ENCODE measurements around the gene MRPS35.
"Not testable (repeated sequence)": the region's sequence is repeated elsewhere in the genome, so short reads cannot be mapped to it uniquely, and the experiment has no call there.

The MRPS35 gene

GRCh38 chr12:27709212-27709931, 1.3 kb upstream of the MRPS35 start:
- no peak for DNase-seq (ENCODE audit: low read depth, low spot score)

- DNase-seq (ENCODE audit: low read depth, low spot score), result no peak
Measured at GRCh38 chr12:27709932-27710591, 570 bp upstream of the MRPS35 start.

- no peak for DNase-seq (ENCODE audit: low read depth, low spot score)
Measured at GRCh38 chr12:27711317-27711682, 668 bp downstream of the MRPS35 start.

GRCh38 chr12:27711967-27712366, 1.3 kb downstream of the MRPS35 start:
- DNase-seq (ENCODE audit: low read depth, low spot score), result no peak

GRCh38 chr12:27723212-27723611, 12.6 kb downstream of the MRPS35 start:
- no peak for DNase-seq (ENCODE audit: low read depth, low spot score)

- DNase-seq (ENCODE audit: low read depth, low spot score), result no peak
Measured at GRCh38 chr12:27730097-27730588, 19.5 kb downstream of the MRPS35 start.

- no peak for DNase-seq (ENCODE audit: low read depth, low spot score)
Measured at GRCh38 chr12:27732281-27732680, 21.6 kb downstream of the MRPS35 start.

GRCh38 chr12:27733052-27733656, 22.5 kb downstream of the MRPS35 start:
- DNase-seq (ENCODE audit: low read depth, low spot score), result no peak

- no peak for DNase-seq (ENCODE audit: low read depth, low spot score)
Measured at GRCh38 chr12:27733791-27734190, 23.2 kb downstream of the MRPS35 start.

GRCh38 chr12:27734321-27734720, 23.7 kb downstream of the MRPS35 start:
- DNase-seq (ENCODE audit: low read depth, low spot score), result not testable (repeated sequence)

GRCh38 chr12:27743601-27744000, 33.0 kb downstream of the MRPS35 start:
- no peak for DNase-seq (ENCODE audit: low read depth, low spot score)

- DNase-seq (ENCODE audit: low read depth, low spot score), result not testable (repeated sequence)
Measured at GRCh38 chr12:27745734-27746133, 35.1 kb downstream of the MRPS35 start.

GRCh38 chr12:27747111-27747820, 36.6 kb downstream of the MRPS35 start:
- no peak for DNase-seq (ENCODE audit: low read depth, low spot score)

GRCh38 chr12:27751386-27752047, 40.9 kb downstream of the MRPS35 start:
- no peak for DNase-seq (ENCODE audit: low read depth, low spot score)

- DNase-seq (ENCODE audit: low read depth, low spot score), result no peak
Measured at GRCh38 chr12:27754795-27755194, 44.2 kb downstream of the MRPS35 start.

- DNase-seq (ENCODE audit: low read depth, low spot score), result no peak
Measured at GRCh38 chr12:27756670-27757195, 46.1 kb downstream of the MRPS35 start.

- DNase-seq (ENCODE audit: low read depth, low spot score), result no peak
Measured at GRCh38 chr12:27762757-27763156, 52.1 kb downstream of the MRPS35 start.

- DNase-seq (ENCODE audit: low read depth, low spot score), result no peak
Measured at GRCh38 chr12:27766587-27766986, 56.0 kb downstream of the MRPS35 start.

GRCh38 chr12:27769142-27769673, 58.6 kb downstream of the MRPS35 start:
- DNase-seq (ENCODE audit: low read depth, low spot score), result no peak

GRCh38 chr12:27771481-27772327, 61.1 kb downstream of the MRPS35 start:
- DNase-seq (ENCODE audit: low read depth, low spot score), result no peak

Measured in smooth muscle cell of the brain vasculature (primary cell).